ENCODE measurements around the gene DTD1.

- TF ChIP-seq FOSL2 (IDR thresholded peaks at IDR 0.05; ENCODE audit: borderline replicate concordance, low read depth) (no peak), RFX5 (IDR thresholded peaks at IDR 0.05; ENCODE audit: low read length) (no peak), NFIC (IDR thresholded peaks at IDR 0.05; ENCODE audit: borderline replicate concordance) (no peak), CTCF (IDR thresholded peaks at IDR 0.05) (no peak), RAD21 (IDR thresholded peaks at IDR 0.05; ENCODE audit: low read length) (no peak), POLR2AphosphoS5 (IDR thresholded peaks at IDR 0.05; ENCODE audit: low read depth, low read length) (no peak), RCOR1 (IDR thresholded peaks at IDR 0.05; ENCODE audit: low read length) (no peak)
Measured at GRCh38 chr20:18571578-18571977, 16.3 kb upstream of the DTD1 start.
